Mesendoderm (in vitro differentiated cells): Measurements from ENCODE around the gene CARS2.

Experiments
- DNase-seq: peaks from one replicate; pipeline ENCODE4 v3.0.0; 2013
- H2AK5ac ChIP-seq: 2 replicates; pipeline ENCODE4 v1.6.1; 2013; ENCODE audit warnings: low read length, inconsistent platforms
- H2BK120ac ChIP-seq: 2 replicates; pipeline ENCODE4 v1.6.1; 2013; ENCODE audit warnings: low read depth, mild to moderate bottlenecking, low read length, moderate library complexity, mixed read lengths
- H2BK15ac ChIP-seq: replicated peaks from 2 replicates; pipeline ENCODE4 v1.6.1; 2013; ENCODE audit warnings: low read depth, mild to moderate bottlenecking, moderate library complexity
- H2BK5ac ChIP-seq: 2 replicates; pipeline ENCODE4 v1.6.1; 2013; ENCODE audit warnings: low read length, inconsistent platforms
- H3K18ac ChIP-seq: 2 replicates; pipeline ENCODE4 v1.6.1; 2013; ENCODE audit warnings: mild to moderate bottlenecking, low read length, mixed read lengths
- H3K23ac ChIP-seq: one replicate; pipeline ENCODE4 v1.6.1; 2013; ENCODE audit warnings: low read length
- H3K27ac ChIP-seq: 2 replicates; pipeline ENCODE4 v1.5.1; 2013; ENCODE audit warnings: low read depth, mild to moderate bottlenecking, inconsistent platforms, low read length, moderate library complexity
- H3K27me3 ChIP-seq: 2 replicates; pipeline ENCODE4 v1.6.1; 2013; ENCODE audit warnings: low read length, control low read depth, mild to moderate bottlenecking, inconsistent platforms; ENCODE audit not compliant: insufficient read depth, poor library complexity
- H3K36me3 ChIP-seq: 2 replicates; pipeline ENCODE4 v1.6.1; 2013; ENCODE audit warnings: low read length, inconsistent platforms; ENCODE audit not compliant: control insufficient read depth, insufficient read depth
- H3K4ac ChIP-seq: one replicate; pipeline ENCODE4 v1.6.1; 2013; ENCODE audit warnings: low read depth, mild to moderate bottlenecking, low read length, moderate library complexity
- H3K4me1 ChIP-seq: 2 replicates; pipeline ENCODE4 v1.6.1; 2013; ENCODE audit warnings: low read depth, low read length, inconsistent platforms; ENCODE audit not compliant: control insufficient read depth
- H3K4me2 ChIP-seq: 2 replicates; pipeline ENCODE4 v1.6.1; 2013; ENCODE audit warnings: low read length
- H3K4me3 ChIP-seq: 2 replicates; pipeline ENCODE4 v1.5.1; 2013; ENCODE audit warnings: mild to moderate bottlenecking, low read length
- H3K56ac ChIP-seq: one replicate; pipeline ENCODE4 v1.6.1; 2013; ENCODE audit warnings: low read length
- H3K79me1 ChIP-seq: 2 replicates; pipeline ENCODE4 v1.6.1; 2013; ENCODE audit warnings: low read length, inconsistent platforms
- H3K79me2 ChIP-seq: 2 replicates; pipeline ENCODE4 v1.6.1; 2013; ENCODE audit warnings: mild to moderate bottlenecking, low read length; ENCODE audit not compliant: control insufficient read depth, insufficient read depth
- H3K9ac ChIP-seq: 2 replicates; pipeline ENCODE4 v1.6.1; 2013; ENCODE audit warnings: low read length, inconsistent platforms
- H4K5ac ChIP-seq: one replicate; pipeline ENCODE4 v1.6.1; 2013; ENCODE audit warnings: low read length
- H4K8ac ChIP-seq: one replicate; pipeline ENCODE4 v1.6.1; 2013; ENCODE audit warnings: low read depth, mild to moderate bottlenecking, control low read depth, low read length, moderate library complexity
- WGBS: extraction: QIAGEN DNeasy Blood & Tissue Kit; methylation state at CpG from one replicate; pipeline ENCODE4 v1.1.7; 2013; ENCODE audit warnings: low lambda C conversion rate, missing lambda C conversion rate; ENCODE audit not compliant: insufficient coverage; ENCODE audit errors: extremely low coverage; 5-methylcytosine and 5-hydroxymethylcytosine counted together

CARS2 gene

DNA sequence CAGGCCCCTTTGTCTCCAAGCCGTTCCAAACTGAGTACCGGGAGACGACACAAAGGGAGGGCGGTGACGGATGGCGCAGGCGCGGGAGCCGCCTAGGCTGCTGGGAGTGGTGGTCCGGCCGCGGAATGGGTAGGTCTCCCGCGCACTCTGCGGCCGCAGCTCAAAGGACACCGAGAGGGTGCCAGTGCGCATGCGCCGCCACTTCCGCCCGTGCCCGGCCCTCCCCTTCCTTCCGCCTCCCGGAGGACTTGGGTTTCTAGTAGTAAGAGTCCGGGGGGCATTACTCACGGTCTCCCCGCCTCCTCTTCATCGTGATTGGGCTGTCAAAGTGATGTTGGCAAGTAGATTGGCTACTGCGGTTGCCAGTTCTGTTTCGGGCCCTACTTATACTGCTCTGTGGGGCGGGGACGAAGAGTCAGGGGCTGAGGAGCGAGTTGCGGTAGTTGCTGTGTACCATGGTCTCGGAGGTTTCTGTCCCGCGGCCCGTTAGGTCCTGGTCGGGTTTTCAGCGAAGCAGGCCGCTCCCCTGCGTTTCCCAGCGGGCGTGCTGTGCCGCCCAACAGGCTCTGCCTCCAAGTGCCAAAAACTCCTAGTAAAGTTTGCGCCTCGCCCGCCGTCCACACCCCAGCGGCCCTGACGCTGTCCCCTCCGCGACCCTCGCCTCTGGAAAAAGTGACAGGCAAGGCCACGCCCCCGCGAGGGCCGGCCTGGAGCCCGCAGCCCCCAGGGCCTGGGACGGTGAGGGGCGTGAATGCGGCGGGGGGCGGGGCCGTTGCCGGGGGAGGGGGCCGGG is 7.1 kb upstream of the CARS2 start:
- Histone ChIP-seq H3K27me3 (no peaks in the 10 kb centered on the region), H2BK15ac (no peak overlapping the region), H4K8ac (no peak overlapping the region), H3K36me3 (no peaks in the 10 kb centered on the region), H3K23ac (peak overlapping the region; percentile 80), H3K79me1 (no peaks in the 10 kb centered on the region), H3K9ac (peak overlapping the region; percentile 99), H3K4me2 (peak overlapping the region; percentile 100), H3K79me2 (peaks cover 33% of the 10 kb centered on the region), H2AK5ac (no peak overlapping the region), H3K4me3 (peak overlapping the region; percentile 84), H2BK5ac (peak overlapping the region; percentile 85), H3K18ac (peak overlapping the region; percentile 88), H4K5ac (no peak overlapping the region), H2BK120ac (no peak overlapping the region), H3K4me1 (no peaks in the 10 kb centered on the region), H3K56ac (peak overlapping the region; percentile 98), H3K4ac (peak overlapping the region; percentile 85), H3K27ac (peak overlapping the region; percentile 96)
- DNase-seq = peak; percentile 100
- no CpG with 5 or more reads among the region's 68 CpGs for WGBS

DNA sequence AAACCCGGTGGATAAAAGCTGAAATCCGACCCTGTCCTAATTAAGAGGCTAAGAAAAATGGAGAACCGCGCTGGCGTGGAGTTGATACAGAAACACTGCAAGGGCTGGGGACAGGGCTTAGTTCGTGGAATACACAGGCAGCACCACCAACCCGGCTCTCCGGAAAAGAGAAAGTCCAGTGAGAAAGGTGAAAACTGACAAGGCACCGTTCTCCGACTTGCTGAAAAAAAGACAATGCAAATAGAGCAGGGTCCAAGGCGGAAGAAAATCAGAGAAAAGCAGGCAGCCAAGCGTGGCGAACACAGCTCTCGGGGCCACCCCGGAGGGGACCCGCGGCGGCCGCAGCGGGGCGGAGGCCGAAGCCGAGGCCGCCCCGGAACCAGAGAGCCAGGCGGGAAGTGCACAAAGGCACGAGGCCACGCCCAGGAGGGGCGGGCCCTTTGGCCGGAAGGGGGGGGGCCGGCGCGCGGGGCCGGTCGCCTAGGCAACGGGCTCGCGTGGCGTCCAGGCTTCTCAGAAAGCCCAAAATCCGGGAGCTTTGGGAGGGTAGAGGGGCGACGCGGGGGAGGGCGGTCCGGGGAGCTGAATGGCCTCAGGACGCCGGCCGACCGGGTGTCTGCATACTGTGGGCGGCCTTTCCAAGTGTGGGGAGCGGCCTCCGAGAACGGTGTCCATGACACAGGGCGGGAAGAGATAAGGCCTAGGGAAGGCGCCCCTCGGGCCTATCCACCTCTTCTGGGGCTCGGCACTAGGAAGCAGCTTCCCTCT is 6.3 kb upstream of the CARS2 start:
- Histone ChIP-seq H2BK120ac (no peak overlapping the region), H3K18ac (peak overlapping the region; percentile 94), H4K5ac (peak overlapping the region; percentile 84), H2BK5ac (peak overlapping the region; percentile 85), H4K8ac (no peak overlapping the region), H3K79me2 (peaks cover 28% of the 10 kb centered on the region), H3K4me1 (no peaks in the 10 kb centered on the region), H3K4me3 (peak overlapping the region; percentile 88), H3K4ac (peak overlapping the region; percentile 94), H3K4me2 (peak overlapping the region; percentile 85), H3K56ac (peak overlapping the region; percentile 98), H3K36me3 (no peaks in the 10 kb centered on the region), H3K79me1 (no peaks in the 10 kb centered on the region), H3K23ac (peak overlapping the region; percentile 73), H3K27ac (peak overlapping the region; percentile 96), H2BK15ac (no peak overlapping the region), H2AK5ac (peak overlapping the region; percentile 62), H3K27me3 (no peaks in the 10 kb centered on the region), H3K9ac (peak overlapping the region; percentile 97)
- DNase-seq = peak; percentile 93
- WGBS = no CpG with 5 or more reads among the region's 58 CpGs

GRCh38 chr13:110706570-110707372 is 855 bp upstream of the CARS2 start:
- no peak overlapping the region for H4K5ac ChIP-seq
- no peak overlapping the region for H3K23ac ChIP-seq
- H3K27ac ChIP-seq = no peak overlapping the region
- H2BK120ac ChIP-seq = no peak overlapping the region
- H3K4me3 ChIP-seq = peak overlapping the region; percentile 38
- no CpG with 5 or more reads among the region's 8 CpGs for WGBS
- H2BK15ac ChIP-seq = no peak overlapping the region
- no peaks in the 10 kb centered on the region for H3K27me3 ChIP-seq
- H3K4ac ChIP-seq = no peak overlapping the region
- peak overlapping the region; percentile 91 for H3K56ac ChIP-seq
- DNase-seq = peak; percentile 37
- peak overlapping the region; percentile 18 for H2BK5ac ChIP-seq
- H4K8ac ChIP-seq = no peak overlapping the region
- peak overlapping the region; percentile 72 for H3K9ac ChIP-seq
- no peak overlapping the region for H2AK5ac ChIP-seq
- H3K4me2 ChIP-seq = peak overlapping the region; percentile 53
- H3K79me2 ChIP-seq = peaks cover 5% of the 10 kb centered on the region
- H3K18ac ChIP-seq = no peak overlapping the region
- H3K36me3 ChIP-seq = no peaks in the 10 kb centered on the region
- peaks cover 4% of the 10 kb centered on the region for H3K4me1 ChIP-seq
- H3K79me1 ChIP-seq = peaks cover 10% of the 10 kb centered on the region

DNA sequence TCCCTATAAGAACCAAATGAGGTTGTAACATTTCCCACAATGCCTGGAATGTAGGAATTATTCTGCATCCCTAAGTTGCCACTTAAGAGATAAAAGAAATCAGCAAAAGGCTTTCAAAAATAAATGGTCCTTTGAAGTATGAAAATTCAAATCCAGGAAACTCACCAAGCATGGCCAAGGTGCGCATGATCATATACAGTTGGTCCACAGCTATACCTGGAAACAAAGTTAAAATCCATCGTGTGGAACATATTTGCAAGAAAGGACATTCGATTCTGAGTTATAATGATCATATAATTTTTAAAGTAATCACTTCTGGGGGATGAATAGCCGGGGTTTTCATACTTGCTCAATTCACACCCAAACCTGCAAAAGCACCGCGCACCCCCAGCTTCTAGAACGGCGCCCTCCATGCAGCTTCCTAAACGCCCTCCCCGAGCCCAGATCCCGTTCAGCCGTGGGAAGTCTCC is 525 bp downstream of the CARS2 start:
- Histone ChIP-seq H3K4me3 (peak overlapping the region; percentile 73), H3K79me1 (peaks cover 10% of the 10 kb centered on the region), H2BK15ac (no peak overlapping the region), H3K9ac (peak overlapping the region; percentile 96), H2AK5ac (no peak overlapping the region), H3K56ac (peak overlapping the region; percentile 97), H4K8ac (no peak overlapping the region), H4K5ac (no peak overlapping the region), H2BK120ac (no peak overlapping the region), H3K4me2 (peak overlapping the region; percentile 74), H3K4ac (peak overlapping the region; percentile 76), H2BK5ac (no peak overlapping the region), H3K4me1 (peaks cover 4% of the 10 kb centered on the region), H3K23ac (no peak overlapping the region), H3K36me3 (no peaks in the 10 kb centered on the region), H3K27ac (no peak overlapping the region), H3K79me2 (peaks cover 5% of the 10 kb centered on the region), H3K27me3 (no peaks in the 10 kb centered on the region), H3K18ac (peak overlapping the region; percentile 57)
- no CpG with 5 or more reads among the region's 12 CpGs for WGBS
- DNase-seq = no peak

DNA sequence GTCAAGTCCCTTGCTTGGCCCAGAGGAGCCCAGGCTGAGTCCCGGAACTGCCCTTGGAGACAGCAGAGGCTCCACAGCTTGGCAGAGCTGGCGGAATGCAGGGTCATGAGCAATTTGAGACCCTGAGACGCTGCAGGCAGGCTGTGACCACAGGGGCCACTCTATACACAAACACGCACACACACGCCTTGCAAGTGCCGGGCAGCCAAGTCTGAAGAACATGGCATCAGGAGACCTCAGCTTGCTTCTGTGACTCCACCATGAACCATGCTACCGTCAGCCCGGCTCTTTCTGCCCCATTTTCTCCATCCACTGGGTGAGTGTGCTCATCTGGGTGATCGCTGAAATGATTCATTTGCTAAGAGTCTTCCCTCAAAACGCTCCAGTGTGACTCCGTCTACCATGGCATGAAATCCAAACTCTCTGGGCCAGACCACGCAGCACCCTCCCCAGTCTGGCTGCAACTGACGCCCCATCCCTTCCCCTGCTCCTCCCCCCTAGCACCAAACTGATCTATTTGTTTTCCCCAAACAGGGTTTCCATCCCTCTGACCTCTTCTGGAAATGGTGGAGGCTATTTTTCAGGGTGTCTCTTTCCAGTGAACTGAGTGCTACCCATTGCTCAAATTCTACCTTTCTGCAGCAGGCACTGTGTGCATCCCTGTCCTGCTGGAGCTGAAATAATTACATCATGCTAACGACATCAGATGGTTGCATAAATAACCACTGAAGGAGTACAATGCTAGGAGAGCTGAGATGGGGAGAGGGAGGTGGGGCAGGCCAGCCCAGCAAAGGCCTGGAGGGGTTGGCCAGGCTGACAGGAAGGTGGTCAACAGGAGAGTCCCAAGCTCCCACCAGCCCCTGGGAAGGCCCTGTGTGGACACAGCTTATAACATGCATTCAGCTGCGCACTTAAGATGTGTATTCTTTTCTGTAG is 3.1 kb downstream of the CARS2 start:
- Histone ChIP-seq H3K36me3 (peaks cover 5% of the 10 kb centered on the region), H3K56ac (peak overlapping the region; percentile 39)

More for the DNA sequence above, 3.1 kb downstream of the CARS2 start:
- H3K79me2 ChIP-seq = peaks cover 5% of the 10 kb centered on the region
- H3K27me3 ChIP-seq = no peaks in the 10 kb centered on the region
- H3K9ac ChIP-seq = no peak overlapping the region
- H4K8ac ChIP-seq = no peak overlapping the region
- no peak overlapping the region for H2BK5ac ChIP-seq
- WGBS = no CpG with 5 or more reads among the region's 15 CpGs
- no peak overlapping the region for H4K5ac ChIP-seq
- H3K27ac ChIP-seq = no peak overlapping the region
- H3K79me1 ChIP-seq = peaks cover 12% of the 10 kb centered on the region
- peak overlapping the region; percentile 30 for H3K23ac ChIP-seq
- H2AK5ac ChIP-seq = no peak overlapping the region
- DNase-seq = no peak
- no peak overlapping the region for H2BK15ac ChIP-seq
- no peak overlapping the region for H3K4ac ChIP-seq
- H3K18ac ChIP-seq = no peak overlapping the region
- no peak overlapping the region for H2BK120ac ChIP-seq
- no peak overlapping the region for H3K4me2 ChIP-seq
- H3K4me3 ChIP-seq = no peak overlapping the region
- H3K4me1 ChIP-seq = peaks cover 4% of the 10 kb centered on the region
